Measurements from ENCODE around the gene FGF22.

FGF22 gene

GRCh38 chr19:644789-645188 is 5.1 kb downstream of the FGF22 start:
- no peak for DNase-seq

- no peak for DNase-seq
Observed at GRCh38 chr19:645912-646778, 6.5 kb downstream of the FGF22 start.

GRCh38 chr19:646779-647565 is 7.3 kb downstream of the FGF22 start:
- no peak for DNase-seq

- no peak for DNase-seq
Observed at GRCh38 chr19:647566-648284, 8.0 kb downstream of the FGF22 start.

GRCh38 chr19:648305-648704 is 8.6 kb downstream of the FGF22 start:
- DNase-seq = no peak

GRCh38 chr19:648904-649801 is 9.5 kb downstream of the FGF22 start:
- DNase-seq = no peak

GRCh38 chr19:650121-650520 is 10.4 kb downstream of the FGF22 start:
- DNase-seq = no peak

- no peak for DNase-seq
Observed at GRCh38 chr19:651114-651818, 11.6 kb downstream of the FGF22 start.

- DNase-seq = no peak
Observed at GRCh38 chr19:651991-652390, 12.3 kb downstream of the FGF22 start.

GRCh38 chr19:652467-653389 is 13.0 kb downstream of the FGF22 start:
- DNase-seq = no peak

GRCh38 chr19:653425-653824 is 13.7 kb downstream of the FGF22 start:
- DNase-seq = no peak

- DNase-seq = no peak
Observed at GRCh38 chr19:655691-656090, 16.0 kb downstream of the FGF22 start.

- no peak for DNase-seq
Observed at GRCh38 chr19:656751-657559, 17.3 kb downstream of the FGF22 start.

GRCh38 chr19:657611-658010 is 17.9 kb downstream of the FGF22 start:
- DNase-seq = no peak

- no peak for DNase-seq
Observed at GRCh38 chr19:658059-658839, 18.6 kb downstream of the FGF22 start.

GRCh38 chr19:658916-659839 is 19.5 kb downstream of the FGF22 start:
- no peak for DNase-seq

- no peak for DNase-seq
Observed at GRCh38 chr19:660793-661426, 21.2 kb downstream of the FGF22 start.

All from fibroblast of skin of right biceps (primary cell).